CD4-positive, alpha-beta memory T cell (primary cell): ENCODE results near the gene ZRANB3. TPM values are rescaled to one million over a fixed set of nuclear protein-coding genes. Genes with fewer than 3 reads are reported as not detected.
"Not testable (repeated sequence)": the region's sequence is repeated elsewhere in the genome, so short reads cannot be mapped to it uniquely, and the experiment has no call there.

Experiments
- CTCF ChIA-PET: fragments of 350-600 bp; sonication (Branson Sonifier 250); formaldehyde crosslinking; loops from one replicate; lab custom pipeline; 2021; ENCODE audit warnings: inconsistent platforms; ENCODE audit not compliant: partially characterized antibody; lab: Charles Lee
- POLR2A ChIA-PET: fragments of 350-600 bp; sonication (Branson Sonifier 250); formaldehyde crosslinking; loops from one replicate; lab custom pipeline; 2021; ENCODE audit not compliant: partially characterized antibody; lab: Charles Lee
- DNase-seq, 5 donors: peaks; one replicate each; pipeline versions ENCODE4 v3.0.0 to v3.0.0-alpha.2; 2020 to 2022; ENCODE audit warnings: mixed read lengths in 1 of 5
- H3K27ac ChIP-seq: one replicate; pipeline ENCODE4 v1.7.0; 2013; ENCODE audit warnings: low read depth, low read length
- H3K27me3 ChIP-seq: 2 replicates; pipeline ENCODE4 v1.7.0; 2013; ENCODE audit warnings: mild to moderate bottlenecking, low read length, moderate library complexity; ENCODE audit not compliant: insufficient read depth
- H3K36me3 ChIP-seq: 2 replicates; pipeline ENCODE4 v1.7.0; 2013; ENCODE audit warnings: mild to moderate bottlenecking, low read length, moderate library complexity; ENCODE audit not compliant: insufficient read depth
- H3K4me1 ChIP-seq: 2 replicates; pipeline ENCODE4 v1.7.0; 2013; ENCODE audit warnings: mild to moderate bottlenecking, low read length, moderate library complexity; ENCODE audit not compliant: insufficient read depth
- H3K4me3 ChIP-seq, 2 donors: one replicate each; pipeline ENCODE4 v1.7.0; 2013; ENCODE audit warnings: low read length in 2 of 2, mild to moderate bottlenecking in 1 of 2
- H3K9me3 ChIP-seq, 2 donors: one replicate each; pipeline ENCODE4 v1.7.0; 2013; ENCODE audit warnings: low read length in 2 of 2, control low read depth in 1 of 2; ENCODE audit not compliant: control insufficient read depth in 1 of 2
- H3K27ac Mint-ChIP-seq, 7 donors: one replicate each; pipeline ENCODE4 v1.8.0; 2020 to 2021; ENCODE audit warnings: mixed read lengths in 7 of 7, mild to moderate bottlenecking in 6 of 7, inconsistent platforms in 3 of 7, moderate library complexity in 3 of 7
- H3K27me3 Mint-ChIP-seq, 2 donors: one replicate each; pipeline ENCODE4 v1.8.0; 2020 to 2021; ENCODE audit warnings: mixed read lengths in 2 of 2
- H3K36me3 Mint-ChIP-seq, 2 donors: one replicate each; pipeline ENCODE4 v1.8.0; 2020 to 2021; ENCODE audit warnings: mixed read lengths in 2 of 2, inconsistent platforms in 1 of 2, mild to moderate bottlenecking in 1 of 2
- H3K4me1 Mint-ChIP-seq, 4 donors: one replicate each; pipeline ENCODE4 v1.8.0; 2020 to 2021; ENCODE audit warnings: mixed read lengths in 4 of 4, mild to moderate bottlenecking in 1 of 4
- H3K4me3 Mint-ChIP-seq, 8 donors: one replicate each; pipeline ENCODE4 v1.8.0; 2020 to 2021; ENCODE audit warnings: mixed read lengths in 8 of 8, mild to moderate bottlenecking in 7 of 8, moderate library complexity in 6 of 8, inconsistent platforms in 3 of 8
- H3K9me3 Mint-ChIP-seq, 8 donors: one replicate each; pipeline ENCODE4 v1.8.0; 2020 to 2021; ENCODE audit warnings: mixed read lengths in 8 of 8, mild to moderate bottlenecking in 5 of 8, inconsistent platforms in 3 of 8, moderate library complexity in 1 of 8
- intact Hi-C: fragments of 100-400 bp; cut with micrococcal nuclease; formaldehyde crosslinking; loops from one replicate; pipeline ENCODE4 v1.15.1; 2023
- polyA plus RNA-seq, 2 donors: library from polyadenylated mRNA; unstranded; fragments of 300-500 nt; fragmentation: Illumina TruSeq; gene quantifications; one replicate each; pipeline ENCODE4 v1.2.3, GENCODE V29; 2021
- total RNA-seq, 2 experiments: library from RNA; stranded (reverse); gene quantifications; one replicate each; pipeline ENCODE4 v1.2.3, GENCODE V29; 2021

ZRANB3 gene
- total and polyA plus RNA-seq, 4 experiments from 2014 or later: 2.3 to 5.0 (median 3.4) TPM

- H3K27ac Mint-ChIP-seq, H3K9me3 ChIP-seq, H3K4me1 ChIP-seq, H3K36me3 ChIP-seq, H3K27me3 Mint-ChIP-seq, POLR2A ChIA-PET, H3K4me3 ChIP-seq, DNase-seq, H3K4me3 Mint-ChIP-seq, CTCF ChIA-PET, H3K27me3 ChIP-seq, H3K27ac ChIP-seq, intact Hi-C loops: not testable (repeated sequence)
- H3K9me3 Mint-ChIP-seq: peaks cover 0 to 17% (median 10%) of the 10 kb centered on the region in 8 donors
- peaks cover 0 to 14% (median 7%) of the 10 kb centered on the region in 4 donors for H3K4me1 Mint-ChIP-seq
- peaks cover 38% of the 10 kb centered on the region in 2 donors for H3K36me3 Mint-ChIP-seq
These were observed 425.3 kb downstream of the ZRANB3 start for GRCh38 chr2:135105513-135106316.

DNA sequence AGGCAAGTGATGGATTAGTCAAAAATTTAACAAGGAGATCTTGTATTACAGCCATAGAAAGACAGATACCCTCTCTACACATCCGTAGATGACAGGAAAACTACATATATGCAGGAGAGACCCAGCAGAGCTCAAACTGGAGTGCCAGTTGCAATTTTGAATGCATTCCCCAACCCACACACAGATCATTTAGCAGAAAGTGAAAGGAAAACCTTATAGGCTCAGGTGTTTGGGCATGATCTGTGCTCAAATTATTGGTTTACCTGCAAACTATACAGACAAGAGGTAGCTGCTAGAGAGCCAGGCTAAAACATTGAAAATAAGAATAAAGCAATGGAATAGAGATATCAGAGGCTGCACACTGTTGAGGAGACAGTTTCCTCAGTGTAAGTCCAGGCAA lies 427.2 kb downstream of the ZRANB3 start:
- Mint-ChIP-seq H3K4me1 (peaks cover 0 to 9% (median 6%) of the 10 kb centered on the region in 4 donors), H3K9me3 (peaks cover 0 to 17% (median 10%) of the 10 kb centered on the region in 8 donors), H3K27me3 (no peaks in the 10 kb centered on the region), H3K27ac (peak overlapping the region in 4 of 7 donors; percentile 4 to 35 (median 16)), H3K4me3 (no peak overlapping the region), H3K36me3 (peaks cover 35 to 49% of the 10 kb centered on the region in 2 donors)
- Histone ChIP-seq H3K36me3 (no peaks in the 10 kb centered on the region), H3K4me3 (no peak overlapping the region), H3K27me3 (no peaks in the 10 kb centered on the region), H3K27ac (no peak overlapping the region), H3K4me1 (no peaks in the 10 kb centered on the region), H3K9me3 (no peaks in the 10 kb centered on the region)
- no peak for DNase-seq
- ChIA-PET CTCF (no interaction called here), POLR2A (no interaction called here)
- intact Hi-C loops: no loop called here

DNA sequence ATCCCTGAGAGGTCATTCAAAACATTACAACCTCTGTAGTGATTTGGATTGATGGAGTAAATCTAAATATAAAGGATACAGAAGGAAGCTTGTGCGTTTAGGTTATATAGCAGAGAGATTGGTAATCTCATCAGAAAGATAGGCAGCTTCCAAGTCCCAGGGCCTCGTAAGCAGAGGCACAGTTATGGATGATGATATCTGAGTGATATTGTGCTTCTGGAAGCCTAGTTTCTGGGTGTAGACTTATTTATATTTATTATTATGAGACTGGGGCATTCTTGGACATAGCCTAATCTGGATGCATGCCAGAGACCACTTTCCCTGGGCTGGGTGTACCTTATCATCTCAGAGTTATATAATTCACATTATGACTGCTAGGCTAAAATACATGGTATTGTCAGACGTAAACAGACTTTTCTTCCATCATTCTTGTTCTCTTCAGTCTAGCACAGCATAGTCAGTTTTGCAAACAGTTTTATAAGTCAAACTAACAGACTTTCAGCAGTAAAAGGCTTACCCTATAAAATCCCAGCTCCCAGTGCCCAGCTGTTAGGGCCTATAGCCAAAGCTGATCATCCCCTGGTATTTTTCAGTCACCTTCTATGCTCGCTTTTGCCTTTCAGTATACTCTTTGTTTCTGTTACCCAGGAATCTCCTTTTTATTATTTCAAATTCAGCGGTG lies 431.1 kb downstream of the ZRANB3 start:
- Mint-ChIP-seq H3K36me3 (peaks cover 49 to 57% of the 10 kb centered on the region in 2 donors), H3K9me3 (peaks cover 0 to 10% (median 4%) of the 10 kb centered on the region in 8 donors), H3K4me3 (peak overlapping the region in 1 of 8 donors; percentile 11), H3K27me3 (no peaks in the 10 kb centered on the region), H3K4me1 (peaks cover 0 to 9% (median 6%) of the 10 kb centered on the region in 4 donors), H3K27ac (peak overlapping the region in 2 of 7 donors; percentile 19 to 36)
- H3K36me3 ChIP-seq: peaks cover 8% of the 10 kb centered on the region
- no peak overlapping the region for H3K4me3 ChIP-seq
- no peaks in the 10 kb centered on the region for H3K27me3 ChIP-seq
- POLR2A ChIA-PET: interaction anchor here (1.1 kb wide), 1 partner anchor 31 kb away, joined by 3 read pairs; no protein-coding TSS in a partner anchor
- no peak for DNase-seq
- no peaks in the 10 kb centered on the region for H3K9me3 ChIP-seq
- intact Hi-C loops: no loop called here
- CTCF ChIA-PET: no interaction called here
- no peaks in the 10 kb centered on the region for H3K4me1 ChIP-seq
- H3K27ac ChIP-seq: no peak overlapping the region

GRCh38 chr2:135097532-135098231 lies 433.3 kb downstream of the ZRANB3 start:
- Mint-ChIP-seq H3K36me3 (peaks cover 52 to 58% of the 10 kb centered on the region in 2 donors), H3K4me1 (peaks cover 5 to 15% (median 10%) of the 10 kb centered on the region in 4 donors), H3K9me3 (no peaks in the 10 kb centered on the region), H3K27me3 (no peaks in the 10 kb centered on the region), H3K27ac (no peak overlapping the region), H3K4me3 (no peak overlapping the region)
- no peaks in the 10 kb centered on the region for H3K9me3 ChIP-seq
- intact Hi-C loops: no loop called here
- ChIA-PET CTCF (no interaction called here), POLR2A (no interaction called here)
- H3K27me3 ChIP-seq: no peaks in the 10 kb centered on the region
- no peak for DNase-seq
- H3K36me3 ChIP-seq: peaks cover 8% of the 10 kb centered on the region
- H3K27ac ChIP-seq: no peak overlapping the region
- H3K4me3 ChIP-seq: no peak overlapping the region
- no peaks in the 10 kb centered on the region for H3K4me1 ChIP-seq

DNA sequence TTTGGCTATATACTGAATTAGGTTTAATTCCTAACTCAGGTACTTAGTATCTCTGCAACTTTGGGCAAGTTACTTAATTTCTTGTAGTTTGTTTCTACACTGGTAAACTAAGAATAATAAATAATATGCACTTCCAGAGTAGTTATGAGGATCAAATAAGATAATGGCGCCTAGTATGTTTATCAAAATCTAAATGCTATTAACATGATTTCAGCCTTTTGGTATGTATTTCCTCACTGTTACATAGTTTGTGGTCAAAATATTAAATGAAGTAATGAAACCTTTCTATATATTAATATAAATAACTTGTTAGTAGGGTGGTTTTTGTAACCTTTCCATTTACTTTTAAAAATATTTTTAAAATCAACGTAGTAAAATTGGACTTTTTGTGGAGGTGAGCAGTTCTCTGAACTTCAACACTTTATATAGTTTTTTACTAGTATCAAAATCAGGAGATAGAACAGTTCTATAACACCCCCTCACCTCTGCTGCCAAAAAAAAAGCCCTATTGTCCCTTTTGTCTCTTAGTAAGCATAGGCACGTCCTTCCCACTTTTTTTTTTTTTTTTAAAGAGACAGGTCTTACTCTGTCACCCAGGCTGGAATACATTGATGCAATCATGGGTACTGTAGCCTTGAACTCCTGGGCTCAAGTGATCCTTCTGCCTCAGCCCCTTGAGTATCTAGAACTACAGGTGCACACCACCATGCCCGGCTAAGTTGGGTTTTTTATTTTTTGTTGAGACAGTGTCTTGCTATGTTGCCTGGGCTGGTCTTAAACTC lies 434.2 kb downstream of the ZRANB3 start:
- peaks cover 5 to 15% (median 10%) of the 10 kb centered on the region in 4 donors for H3K4me1 Mint-ChIP-seq
- H3K36me3 Mint-ChIP-seq: peaks cover 54 to 58% of the 10 kb centered on the region in 2 donors
- no peak overlapping the region for H3K4me3 Mint-ChIP-seq
- H3K27me3 Mint-ChIP-seq: no peaks in the 10 kb centered on the region
- no peak for DNase-seq
- Histone ChIP-seq H3K4me3 (no peak overlapping the region), H3K4me1 (no peaks in the 10 kb centered on the region), H3K36me3 (peaks cover 8% of the 10 kb centered on the region), H3K27me3 (no peaks in the 10 kb centered on the region), H3K27ac (no peak overlapping the region), H3K9me3 (no peaks in the 10 kb centered on the region)
- no peak overlapping the region for H3K27ac Mint-ChIP-seq
- no peaks in the 10 kb centered on the region for H3K9me3 Mint-ChIP-seq
- intact Hi-C loops: no loop called here
- POLR2A ChIA-PET: no interaction called here
- CTCF ChIA-PET: no interaction called here

DNA sequence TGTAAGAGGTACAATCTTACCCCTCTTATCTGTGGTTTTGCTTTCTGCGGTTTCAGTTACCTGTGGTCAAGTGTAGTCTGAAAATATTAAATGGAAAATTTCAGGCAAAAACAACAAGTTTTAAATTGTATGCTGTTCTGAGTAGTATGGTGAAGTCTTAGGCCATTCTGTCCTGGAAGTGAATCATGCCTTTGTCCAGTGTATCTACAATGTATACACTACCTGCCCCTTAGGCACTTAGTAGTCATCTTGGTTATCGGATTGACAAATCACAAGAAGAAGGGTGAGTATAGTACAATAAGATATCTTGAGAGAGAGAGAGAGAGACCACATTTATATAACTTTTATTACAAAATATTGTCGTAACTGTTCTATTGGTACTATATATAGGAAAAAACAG lies 435.4 kb downstream of the ZRANB3 start:
- DNase-seq: no peak
- no peaks in the 10 kb centered on the region for H3K27me3 Mint-ChIP-seq
- peaks cover 52 to 56% of the 10 kb centered on the region in 2 donors for H3K36me3 Mint-ChIP-seq
- H3K27ac Mint-ChIP-seq: no peak overlapping the region
- intact Hi-C loops: no loop called here
- Histone ChIP-seq H3K27ac (no peak overlapping the region), H3K36me3 (peaks cover 11% of the 10 kb centered on the region), H3K4me1 (no peaks in the 10 kb centered on the region), H3K27me3 (no peaks in the 10 kb centered on the region), H3K9me3 (no peaks in the 10 kb centered on the region), H3K4me3 (no peak overlapping the region)
- POLR2A ChIA-PET: no interaction called here
- no peak overlapping the region for H3K4me3 Mint-ChIP-seq
- peaks cover 5 to 13% (median 10%) of the 10 kb centered on the region in 4 donors for H3K4me1 Mint-ChIP-seq
- no peaks in the 10 kb centered on the region for H3K9me3 Mint-ChIP-seq
- CTCF ChIA-PET: no interaction called here
